RWPE1 (cell line): Measurements from ENCODE around the gene NSUN2.

Source experiments
- CTCF ChIA-PET: fragments of 350-600 bp; sonication (Branson Sonifier 250); formaldehyde crosslinking; extraction: SDS; loops from one replicate; lab custom pipeline; 2021; lab: Yijun Ruan, JAX
- POLR2A ChIA-PET: fragments of 400-600 bp; formaldehyde crosslinking; extraction: SDS; loops from one replicate; lab custom pipeline; 2020; ENCODE audit warnings: antibody characterized with exemption; ENCODE audit not compliant: low non-redundant PET; lab: Yijun Ruan, JAX
- DNase-seq: peaks from one replicate; pipeline ENCODE4 v3.0.0; 2012; ENCODE audit warnings: low spot score
- H3K27ac ChIP-seq: fragments of 450-650 bp; 2 replicates; pipeline ENCODE4 v1.5.1; 2017
- TF ChIP-seq, protein P1 (sequence below): fragments of 450-650 bp; conservative IDR thresholded peaks from 2 replicates; pipeline ENCODE4 v1.5.1; 2017; ENCODE audit warnings: low read depth, mild to moderate bottlenecking

The NSUN2 gene

DNA sequence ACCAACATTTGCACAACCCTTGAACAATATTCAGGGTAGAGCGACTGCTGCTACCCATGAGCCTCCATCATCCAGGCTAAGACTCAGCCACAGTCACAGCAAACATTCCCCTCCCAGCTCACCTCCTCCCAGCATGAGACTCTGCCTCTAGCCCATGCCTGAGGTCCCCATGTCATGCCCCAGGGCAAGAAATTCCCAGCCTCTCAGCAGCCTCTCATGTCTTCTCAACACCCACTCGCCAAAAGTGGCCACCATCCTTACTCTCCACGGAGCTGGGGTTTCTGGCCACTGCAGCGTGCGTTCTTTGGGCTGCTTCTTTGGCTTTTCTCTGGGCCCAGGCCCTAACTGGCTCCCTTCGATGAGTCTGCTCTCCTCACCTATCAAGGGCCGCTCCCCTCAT, 82.2 kb downstream of the NSUN2 start:
- TF ChIP-seq, protein P1, sequence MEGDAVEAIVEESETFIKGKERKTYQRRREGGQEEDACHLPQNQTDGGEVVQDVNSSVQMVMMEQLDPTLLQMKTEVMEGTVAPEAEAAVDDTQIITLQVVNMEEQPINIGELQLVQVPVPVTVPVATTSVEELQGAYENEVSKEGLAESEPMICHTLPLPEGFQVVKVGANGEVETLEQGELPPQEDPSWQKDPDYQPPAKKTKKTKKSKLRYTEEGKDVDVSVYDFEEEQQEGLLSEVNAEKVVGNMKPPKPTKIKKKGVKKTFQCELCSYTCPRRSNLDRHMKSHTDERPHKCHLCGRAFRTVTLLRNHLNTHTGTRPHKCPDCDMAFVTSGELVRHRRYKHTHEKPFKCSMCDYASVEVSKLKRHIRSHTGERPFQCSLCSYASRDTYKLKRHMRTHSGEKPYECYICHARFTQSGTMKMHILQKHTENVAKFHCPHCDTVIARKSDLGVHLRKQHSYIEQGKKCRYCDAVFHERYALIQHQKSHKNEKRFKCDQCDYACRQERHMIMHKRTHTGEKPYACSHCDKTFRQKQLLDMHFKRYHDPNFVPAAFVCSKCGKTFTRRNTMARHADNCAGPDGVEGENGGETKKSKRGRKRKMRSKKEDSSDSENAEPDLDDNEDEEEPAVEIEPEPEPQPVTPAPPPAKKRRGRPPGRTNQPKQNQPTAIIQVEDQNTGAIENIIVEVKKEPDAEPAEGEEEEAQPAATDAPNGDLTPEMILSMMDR: no peak
- ChIA-PET POLR2A (no interaction called here), CTCF (no interaction called here)

More for the DNA sequence above, 82.2 kb downstream of the NSUN2 start:
- no peak for DNase-seq
- no peak overlapping the region for H3K27ac ChIP-seq
